ENCODE results near the gene FBXW11. TPM values are rescaled to one million over a fixed set of nuclear protein-coding genes. Genes with fewer than 3 reads are reported as not detected.

Gene FBXW11
- total and polyA plus RNA-seq, 2 of the 8 experiments (the other 6 are each of a cell fraction or from before 2014, with no cell fraction given), result 45.0 to 75.6 TPM

GRCh38 chr5:171965745-171966144, 40.7 kb downstream of the FBXW11 start:
- DNase-seq (ENCODE audit: low read depth in 1 of 2, low spot score in 2 of 2), result no peak
- no peak overlapping the region for H2AK5ac ChIP-seq (ENCODE audit: low read depth, low read length)
- no peak overlapping the region for H2AFZ ChIP-seq (ENCODE audit: low read length)
- peaks cover 6 to 17% (median 9%) of the 10 kb centered on the region in 4 experiments; a peak in 4 of 7 replicates for H3K4me1 ChIP-seq (replicated peaks in 1 of 4; ENCODE audit: control insufficient read depth in 3 of 4, insufficient read depth in 4 of 4, low read length in 3 of 4)
- no peak overlapping the region for H3K27ac ChIP-seq (ENCODE audit: low read depth, low read length)
- CTCF ChIA-PET (ENCODE audit: partially characterized antibody), result interaction anchor here (1.1 kb wide), 1 partner anchor 13 kb away, joined by 5 read pairs; no protein-coding TSS in a partner anchor
- no peak overlapping the region for H3K56ac ChIP-seq (replicated peaks; ENCODE audit: insufficient read length, low read depth, low read length)
- peaks cover 21 to 23% of the 10 kb centered on the region in 2 experiments for H4K20me1 ChIP-seq (replicated peaks in 1 of 2; ENCODE audit: control insufficient read depth in 1 of 2, insufficient read depth in 2 of 2, low read length in 2 of 2)
- peak; percentile 19 for FAIRE-seq
- H3K9me3 ChIP-seq (ENCODE audit: insufficient read depth in 2 of 2, low read depth in 1 of 2, low read length in 1 of 2), result no peaks in the 10 kb centered on the region
- no peak overlapping the region for H3K14ac ChIP-seq (ENCODE audit: insufficient read length)
- H2BK15ac ChIP-seq (ENCODE audit: low read length), result 0 out of 2 replicates have a peak overlapping the region, but pooled peaks have one; percentile 83
- no peak overlapping the region for H4K5ac ChIP-seq (ENCODE audit: insufficient read length, low read depth, low read length)
- H3K79me2 ChIP-seq (ENCODE audit: control insufficient read depth in 1 of 2, insufficient read depth in 2 of 2, low read length in 2 of 2), result peaks cover 20 to 100% of the 10 kb centered on the region in 2 experiments; a peak in 3 of 4 replicates
- H4K8ac ChIP-seq (ENCODE audit: extremely low read depth, insufficient read depth, low read length), result 0 out of 2 replicates have a peak overlapping the region, but pooled peaks have one; percentile 45
- POLR2A ChIA-PET (ENCODE audit: partially characterized antibody), result interaction anchor here (0.8 kb wide), 1 partner anchor 11 kb away, joined by 3 read pairs; no protein-coding TSS in a partner anchor
- no peak overlapping the region for H2BK12ac ChIP-seq (ENCODE audit: low read depth, low read length)
- no peak overlapping the region for H3K23ac ChIP-seq (ENCODE audit: insufficient read length)
- no peak overlapping the region for H4K91ac ChIP-seq (replicated peaks; ENCODE audit: insufficient read length, low read length)
- H2BK20ac ChIP-seq (ENCODE audit: low read length), result no peak overlapping the region
- H3K27me3 ChIP-seq (replicated peaks in 1 of 4; ENCODE audit: control insufficient read depth in 3 of 4, extremely low read depth in 1 of 4, insufficient read depth in 3 of 4, low read length in 3 of 4), result no peaks in the 10 kb centered on the region
- no peak overlapping the region for H3K18ac ChIP-seq (ENCODE audit: extremely low read depth, low read length)
- H2BK5ac ChIP-seq (ENCODE audit: low read depth, low read length), result no peak overlapping the region; the same call in 1 of the 2 replicates
- H3K36me3 ChIP-seq (ENCODE audit: control insufficient read depth in 2 of 4, insufficient read depth in 4 of 4, low read length in 3 of 4), result no peaks in the 10 kb centered on the region; a peak in 1 of 8 replicates
- peaks cover 2% of the 10 kb centered on the region; the same call in 1 of the 2 replicates for H3K79me1 ChIP-seq (ENCODE audit: low read depth, low read length)
- no peak overlapping the region for H3K4me2 ChIP-seq (ENCODE audit: insufficient read depth in 1 of 2, low read depth in 2 of 2, low read length in 2 of 2)
- H3K4ac ChIP-seq (replicated peaks; ENCODE audit: insufficient read length, low read depth, low read length), result no peak overlapping the region
- WGBS, 2 experiments (ENCODE audit: extremely low coverage in 1 of 2, insufficient coverage in 1 of 2, insufficient read length in 1 of 2, insufficient replicate concordance in 2 of 2, low coverage in 1 of 2, low lambda C conversion rate in 2 of 2, missing lambda C conversion rate in 1 of 2), result 87% methylated on average over 6 of the region's 6 CpGs; no CpG with 5 or more reads in 1 of the 2 experiments
- no peak overlapping the region for H3K4me3 ChIP-seq (ENCODE audit: extremely low read depth in 1 of 4, insufficient read depth in 2 of 4, low read depth in 3 of 4, low read length in 4 of 4)
- H3K9ac ChIP-seq (replicated peaks in 1 of 4; ENCODE audit: extremely low read depth in 1 of 4, low read depth in 3 of 4, low read length in 3 of 4), result no peak overlapping the region
- no peak overlapping the region for H2BK120ac ChIP-seq (replicated peaks; ENCODE audit: low read depth, low read length)
- no peaks in the 10 kb centered on the region for H3K23me2 ChIP-seq (ENCODE audit: low read depth, low read length)
- TF ChIP-seq ZNF274 (IDR thresholded peaks at IDR 0.05; ENCODE audit: borderline replicate concordance, extremely low read depth, low read length), result no peak
- TF ChIP-seq, protein P1, sequence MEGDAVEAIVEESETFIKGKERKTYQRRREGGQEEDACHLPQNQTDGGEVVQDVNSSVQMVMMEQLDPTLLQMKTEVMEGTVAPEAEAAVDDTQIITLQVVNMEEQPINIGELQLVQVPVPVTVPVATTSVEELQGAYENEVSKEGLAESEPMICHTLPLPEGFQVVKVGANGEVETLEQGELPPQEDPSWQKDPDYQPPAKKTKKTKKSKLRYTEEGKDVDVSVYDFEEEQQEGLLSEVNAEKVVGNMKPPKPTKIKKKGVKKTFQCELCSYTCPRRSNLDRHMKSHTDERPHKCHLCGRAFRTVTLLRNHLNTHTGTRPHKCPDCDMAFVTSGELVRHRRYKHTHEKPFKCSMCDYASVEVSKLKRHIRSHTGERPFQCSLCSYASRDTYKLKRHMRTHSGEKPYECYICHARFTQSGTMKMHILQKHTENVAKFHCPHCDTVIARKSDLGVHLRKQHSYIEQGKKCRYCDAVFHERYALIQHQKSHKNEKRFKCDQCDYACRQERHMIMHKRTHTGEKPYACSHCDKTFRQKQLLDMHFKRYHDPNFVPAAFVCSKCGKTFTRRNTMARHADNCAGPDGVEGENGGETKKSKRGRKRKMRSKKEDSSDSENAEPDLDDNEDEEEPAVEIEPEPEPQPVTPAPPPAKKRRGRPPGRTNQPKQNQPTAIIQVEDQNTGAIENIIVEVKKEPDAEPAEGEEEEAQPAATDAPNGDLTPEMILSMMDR (IDR thresholded peaks at IDR 0.05; ENCODE audit: control extremely low read depth in 1 of 3, insufficient read depth in 1 of 3, low read depth in 1 of 3, low read length in 3 of 3), result no peak
- no peak for TF ChIP-seq KDM5A (IDR thresholded peaks at IDR 0.05; ENCODE audit: low read length)
- TF ChIP-seq PHF8 (conservative IDR thresholded peaks at IDR 0.05; ENCODE audit: low read depth, low read length), result no peak
- TF ChIP-seq JUN (IDR thresholded peaks at IDR 0.05; ENCODE audit: low read depth, low read length), result no peak
- TF ChIP-seq EP300 (IDR thresholded peaks at IDR 0.05; ENCODE audit: borderline replicate concordance in 1 of 2, low read depth in 2 of 2, low read length in 2 of 2), result no peak
- no peak for TF ChIP-seq JUND (IDR thresholded peaks at IDR 0.05; ENCODE audit: low read length)
- TF ChIP-seq, protein P2, sequence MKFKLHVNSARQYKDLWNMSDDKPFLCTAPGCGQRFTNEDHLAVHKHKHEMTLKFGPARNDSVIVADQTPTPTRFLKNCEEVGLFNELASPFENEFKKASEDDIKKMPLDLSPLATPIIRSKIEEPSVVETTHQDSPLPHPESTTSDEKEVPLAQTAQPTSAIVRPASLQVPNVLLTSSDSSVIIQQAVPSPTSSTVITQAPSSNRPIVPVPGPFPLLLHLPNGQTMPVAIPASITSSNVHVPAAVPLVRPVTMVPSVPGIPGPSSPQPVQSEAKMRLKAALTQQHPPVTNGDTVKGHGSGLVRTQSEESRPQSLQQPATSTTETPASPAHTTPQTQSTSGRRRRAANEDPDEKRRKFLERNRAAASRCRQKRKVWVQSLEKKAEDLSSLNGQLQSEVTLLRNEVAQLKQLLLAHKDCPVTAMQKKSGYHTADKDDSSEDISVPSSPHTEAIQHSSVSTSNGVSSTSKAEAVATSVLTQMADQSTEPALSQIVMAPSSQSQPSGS (IDR thresholded peaks at IDR 0.05; ENCODE audit: low read length), result no peak
- TF ChIP-seq CREB1 (IDR thresholded peaks at IDR 0.05), result no peak

All from H1 (cell line).